ENCODE measurements around the gene RNU1-2. TPM values are rescaled to one million over a fixed set of nuclear protein-coding genes. Genes with fewer than 3 reads are reported as not detected.
A peak's percentile ranks its signal among the peaks of the same experiment; 100 is the strongest.
"Not testable (repeated sequence)": the region's sequence is repeated elsewhere in the genome, so short reads cannot be mapped to it uniquely, and the experiment has no call there.

The RNU1-2 gene
- total and polyA plus RNA-seq, 7 experiments from 2014 or later = 2,341 to 4,458 (median 3,337) TPM; not detected in 2

GRCh38 chr1:16913181-16913832, 17.5 kb downstream of the RNU1-2 start:
- Histone ChIP-seq H3K4me3 (ENCODE audit: low read length) (peak overlapping the region; percentile 94), H3K4me1 (ENCODE audit: control insufficient read depth in 2 of 2, insufficient read depth in 2 of 2, low read length in 2 of 2) (peaks cover 10 to 11% of the 10 kb centered on the region in 2 donors), H3K36me3 (ENCODE audit: control insufficient read depth in 2 of 3, insufficient read depth in 3 of 3, low read length in 3 of 3) (no peaks in the 10 kb centered on the region), H3K9me3 (ENCODE audit: control insufficient read depth in 2 of 3, low read length in 3 of 3) (no peaks in the 10 kb centered on the region), H3K27ac (ENCODE audit: low read depth, low read length) (peak overlapping the region; percentile 75), H3K27me3 (ENCODE audit: control insufficient read depth in 2 of 2, insufficient read depth in 2 of 2, low read length in 2 of 2) (no peaks in the 10 kb centered on the region)
- peak overlapping the region; percentile 71 to 90 (median 80) for H3K27ac Mint-ChIP-seq
- H3K4me3 Mint-ChIP-seq = peak overlapping the region; percentile 79 to 89 (median 84)
- no peaks in the 10 kb centered on the region for H3K9me3 Mint-ChIP-seq
- POLR2A ChIA-PET = interaction anchor here (0.6 to 1.2 kb wide), 3 partner anchors 9 to 139 kb away, joined by 3 to 15 read pairs (median 3); no protein-coding TSS in a partner anchor
- ATAC-seq = no peak
- peaks cover 33 to 52% (median 45%) of the 10 kb centered on the region in 7 donors for H3K4me1 Mint-ChIP-seq
- H3K27me3 Mint-ChIP-seq = peaks cover 0 to 13% (median 0%) of the 10 kb centered on the region in 5 donors
- DNase-seq = no peak
- intact Hi-C loops (cut with micrococcal nuclease) = loop anchor here (1.0 to 10.0 kb wide), 10 partner anchors 8 to 1296 kb away; partner anchors contain the start of genes ATP13A2 (in 1 of the 2), DDI2 (in 1 of the 2), NBPF1 (in 1 of the 2) and NECAP2 (in 1 of the 2)
- CTCF ChIA-PET = no interaction called here
- no peaks in the 10 kb centered on the region for H3K36me3 Mint-ChIP-seq

- CTCF ChIA-PET = no interaction called here
- H3K4me1 Mint-ChIP-seq = peaks cover 33 to 49% (median 44%) of the 10 kb centered on the region in 7 donors
Measured at GRCh38 chr1:16913833-16914662, 18.3 kb downstream of the RNU1-2 start.

GRCh38 chr1:16914928-16915626, 19.3 kb downstream of the RNU1-2 start:
- H3K27me3 Mint-ChIP-seq; H3K27me3 ChIP-seq (ENCODE audit: control insufficient read depth in 2 of 2, insufficient read depth in 2 of 2, low read length in 2 of 2); DNase-seq; H3K36me3 Mint-ChIP-seq; H3K4me3 ChIP-seq (ENCODE audit: low read length); ATAC-seq; H3K9me3 Mint-ChIP-seq; H3K9me3 ChIP-seq (ENCODE audit: control insufficient read depth in 2 of 3, low read length in 3 of 3); H3K36me3 ChIP-seq (ENCODE audit: control insufficient read depth in 2 of 3, insufficient read depth in 3 of 3, low read length in 3 of 3): not testable (repeated sequence)
- Histone ChIP-seq H3K27ac (ENCODE audit: low read depth, low read length) (peak overlapping the region; percentile 82), H3K4me1 (ENCODE audit: control insufficient read depth in 2 of 2, insufficient read depth in 2 of 2, low read length in 2 of 2) (peaks cover 10 to 11% of the 10 kb centered on the region in 2 donors)
- Mint-ChIP-seq H3K4me3 (peak overlapping the region; percentile 82 to 92 (median 87)), H3K4me1 (peaks cover 31 to 48% (median 41%) of the 10 kb centered on the region in 7 donors), H3K27ac (peak overlapping the region; percentile 63 to 91 (median 86))
- ChIA-PET POLR2A (interaction anchor here (0.7 to 2.6 kb wide), 7 partner anchors 8 to 1082 kb away, joined by 3 to 21 read pairs (median 3); no protein-coding TSS in a partner anchor), CTCF (interaction anchor here (0.8 kb wide), 1 partner anchor 14 kb away, joined by 3 read pairs; no protein-coding TSS in a partner anchor)
- intact Hi-C loops (cut with micrococcal nuclease) = loop anchor here (1.0 to 10.0 kb wide), 11 partner anchors 25 to 1298 kb away; partner anchors contain the start of genes ATP13A2 (in 1 of the 2), DDI2 (in 1 of the 2), NBPF1 (in 1 of the 2) and NECAP2 (in 1 of the 2)

More at GRCh38 chr1:16913833-16914662, 18.3 kb downstream of the RNU1-2 start:
- intact Hi-C loops (cut with micrococcal nuclease) = loop anchor here (1.0 to 10.0 kb wide), 12 partner anchors 9 to 1297 kb away; partner anchors contain the start of genes SDHB (in 2 of the 2), ATP13A2 (in 1 of the 2), DDI2 (in 1 of the 2) and NBPF1 (in 1 of the 2)
- peak; percentile 98 for ATAC-seq
- H3K4me3 ChIP-seq (ENCODE audit: low read length) = peak overlapping the region; percentile 94
- no peaks in the 10 kb centered on the region for H3K36me3 ChIP-seq (ENCODE audit: control insufficient read depth in 2 of 3, insufficient read depth in 3 of 3, low read length in 3 of 3)
- POLR2A ChIA-PET = interaction anchor here (0.8 to 2.6 kb wide), 5 partner anchors 9 to 1081 kb away, joined by 3 to 21 read pairs (median 4); no protein-coding TSS in a partner anchor
- H3K4me1 ChIP-seq (ENCODE audit: control insufficient read depth in 2 of 2, insufficient read depth in 2 of 2, low read length in 2 of 2) = peaks cover 10 to 11% of the 10 kb centered on the region in 2 donors
- no peaks in the 10 kb centered on the region for H3K36me3 Mint-ChIP-seq
- DNase-seq = peak; percentile 82 to 100 (median 90)
- no peaks in the 10 kb centered on the region for H3K9me3 ChIP-seq (ENCODE audit: control insufficient read depth in 2 of 3, low read length in 3 of 3)
- H3K27me3 ChIP-seq (ENCODE audit: control insufficient read depth in 2 of 2, insufficient read depth in 2 of 2, low read length in 2 of 2) = no peaks in the 10 kb centered on the region
- peaks cover 0 to 10% (median 0%) of the 10 kb centered on the region in 5 donors for H3K27me3 Mint-ChIP-seq
- H3K4me3 Mint-ChIP-seq = peak overlapping the region; percentile 82 to 92 (median 88)
- H3K9me3 Mint-ChIP-seq = no peaks in the 10 kb centered on the region
- peak overlapping the region; percentile 82 for H3K27ac ChIP-seq (ENCODE audit: low read depth, low read length)
- peak overlapping the region; percentile 72 to 91 (median 87) for H3K27ac Mint-ChIP-seq

- H3K4me1 Mint-ChIP-seq = peaks cover 31 to 48% (median 41%) of the 10 kb centered on the region in 7 donors
- peak in 1 of 9 donors; percentile 8 for DNase-seq
- intact Hi-C loops (cut with micrococcal nuclease) = loop anchor here in 1 of 2 donors (2.0 to 10.0 kb wide), 4 partner anchors 45 to 941 kb away; partner anchors contain the start of genes NBPF1 and ZBTB17
- peaks cover 10 to 11% of the 10 kb centered on the region in 2 donors for H3K4me1 ChIP-seq (ENCODE audit: control insufficient read depth in 2 of 2, insufficient read depth in 2 of 2, low read length in 2 of 2)
- peak overlapping the region in 9 of 10 donors; percentile 82 to 88 (median 87) for H3K4me3 Mint-ChIP-seq
- peak overlapping the region in 8 of 9 donors; percentile 63 to 91 (median 86) for H3K27ac Mint-ChIP-seq
- H3K9me3 Mint-ChIP-seq = no peaks in the 10 kb centered on the region
- H3K36me3 ChIP-seq (ENCODE audit: control insufficient read depth in 2 of 3, insufficient read depth in 3 of 3, low read length in 3 of 3) = no peaks in the 10 kb centered on the region
- peaks cover 0 to 8% (median 0%) of the 10 kb centered on the region in 5 donors for H3K27me3 Mint-ChIP-seq
- ChIA-PET POLR2A (interaction anchor here (0.6 to 2.6 kb wide), 4 partner anchors 11 to 501 kb away, joined by 3 to 21 read pairs (median 6); no protein-coding TSS in a partner anchor), CTCF (interaction anchor here (0.8 kb wide), 1 partner anchor 13 kb away, joined by 3 read pairs; no protein-coding TSS in a partner anchor)
- H3K4me3 ChIP-seq (ENCODE audit: low read length) = no peak overlapping the region
- H3K9me3 ChIP-seq (ENCODE audit: control insufficient read depth in 2 of 3, low read length in 3 of 3) = no peaks in the 10 kb centered on the region
- H3K27me3 ChIP-seq (ENCODE audit: control insufficient read depth in 2 of 2, insufficient read depth in 2 of 2, low read length in 2 of 2) = no peaks in the 10 kb centered on the region
- no peak for ATAC-seq
- peak overlapping the region; percentile 82 for H3K27ac ChIP-seq (ENCODE audit: low read depth, low read length)
- H3K36me3 Mint-ChIP-seq = no peaks in the 10 kb centered on the region
Measured at GRCh38 chr1:16915627-16915973, 19.8 kb downstream of the RNU1-2 start.

- Mint-ChIP-seq H3K4me3 (peak overlapping the region in 7 of 10 donors; percentile 0 to 84 (median 25)), H3K27ac (peak overlapping the region in 7 of 9 donors; percentile 1 to 90 (median 82)), H3K4me1 (peaks cover 31 to 52% (median 46%) of the 10 kb centered on the region in 7 donors)
- not testable (repeated sequence) for H3K36me3 ChIP-seq (ENCODE audit: control insufficient read depth in 2 of 3, insufficient read depth in 3 of 3, low read length in 3 of 3); H3K27ac ChIP-seq (ENCODE audit: low read depth, low read length); H3K27me3 Mint-ChIP-seq; H3K27me3 ChIP-seq (ENCODE audit: control insufficient read depth in 2 of 2, insufficient read depth in 2 of 2, low read length in 2 of 2); H3K9me3 ChIP-seq (ENCODE audit: control insufficient read depth in 2 of 3, low read length in 3 of 3); ATAC-seq; H3K9me3 Mint-ChIP-seq; H3K36me3 Mint-ChIP-seq; H3K4me3 ChIP-seq (ENCODE audit: low read length)
- peak in 1 of 9 donors; percentile 7 for DNase-seq
- H3K4me1 ChIP-seq (ENCODE audit: control insufficient read depth in 2 of 2, insufficient read depth in 2 of 2, low read length in 2 of 2) = peaks cover 10 to 13% of the 10 kb centered on the region in 2 donors
- ChIA-PET CTCF (interaction anchor here (0.8 kb wide), 1 partner anchor 13 kb away, joined by 3 read pairs; no protein-coding TSS in a partner anchor), POLR2A (interaction anchor here (0.6 to 2.6 kb wide), 4 partner anchors 11 to 502 kb away, joined by 3 to 21 read pairs (median 6); no protein-coding TSS in a partner anchor)
- intact Hi-C loops (cut with micrococcal nuclease) = loop anchor here in 1 of 2 donors (10.0 kb wide), 3 partner anchors 301 to 941 kb away; partner anchors contain the start of genes NBPF1 and ZBTB17
Measured at GRCh38 chr1:16916036-16916880, 20.5 kb downstream of the RNU1-2 start.

All from naive thymus-derived CD4-positive, alpha-beta T cell (primary cell).